ENCODE results near the gene PDX1.
"Not testable (repeated sequence)": the region's sequence is repeated elsewhere in the genome, so short reads cannot be mapped to it uniquely, and the experiment has no call there.

Gene PDX1

DNA sequence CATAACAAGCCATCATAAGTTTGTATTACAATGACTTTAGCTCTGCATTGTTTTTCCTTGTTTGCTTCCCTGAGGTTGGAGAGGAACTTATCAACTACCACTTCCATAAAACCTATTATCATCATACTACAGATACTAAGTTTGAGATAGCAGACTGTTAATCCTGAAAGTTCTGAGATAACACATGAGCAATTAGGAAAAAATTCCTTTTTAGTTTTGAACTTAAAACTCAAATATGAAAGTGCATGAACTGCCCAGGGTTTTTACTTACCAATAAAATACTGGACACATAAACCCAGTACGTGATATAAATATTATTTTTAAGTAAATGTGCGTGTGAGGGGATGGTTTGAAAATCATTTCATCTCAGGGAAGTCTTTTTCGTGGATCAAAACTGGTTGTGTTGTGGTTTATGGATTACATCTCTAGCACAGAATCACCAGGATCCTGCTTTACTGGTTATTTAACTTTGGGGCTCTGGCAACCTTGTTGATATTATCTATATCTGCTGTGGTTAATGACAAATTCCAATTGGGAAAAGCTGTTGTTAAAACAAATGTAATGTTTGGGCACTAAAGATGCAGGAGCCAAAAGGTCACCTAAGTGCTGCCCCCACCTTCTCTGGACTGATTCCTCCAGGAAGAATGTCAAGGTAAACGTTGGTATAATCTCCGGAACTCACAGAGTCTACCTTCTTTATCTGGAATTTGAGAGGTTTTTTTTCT lies 36.9 kb downstream of the PDX1 start:
- no peak for DNase-seq (ENCODE audit: low read depth)

DNA sequence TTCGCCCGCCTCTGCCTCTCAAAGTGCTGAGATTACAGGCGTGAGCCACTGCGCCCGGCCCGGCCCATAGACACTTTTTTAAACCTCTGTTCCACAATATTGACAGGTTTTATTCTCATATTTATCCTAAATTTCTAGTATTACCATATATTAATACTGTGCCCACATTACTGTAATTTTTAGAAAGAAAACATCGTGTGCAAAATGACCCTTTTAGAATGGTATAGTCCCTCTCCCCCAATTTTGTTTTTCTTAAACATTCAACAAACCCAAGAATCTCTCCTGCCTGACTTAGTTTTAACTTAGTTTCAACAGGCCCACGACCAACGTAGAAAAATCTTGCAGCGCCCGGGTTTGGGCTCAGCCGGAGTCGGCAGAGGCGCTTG lies 40.2 kb downstream of the PDX1 start:
- DNase-seq (ENCODE audit: low read depth) = no peak

DNA sequence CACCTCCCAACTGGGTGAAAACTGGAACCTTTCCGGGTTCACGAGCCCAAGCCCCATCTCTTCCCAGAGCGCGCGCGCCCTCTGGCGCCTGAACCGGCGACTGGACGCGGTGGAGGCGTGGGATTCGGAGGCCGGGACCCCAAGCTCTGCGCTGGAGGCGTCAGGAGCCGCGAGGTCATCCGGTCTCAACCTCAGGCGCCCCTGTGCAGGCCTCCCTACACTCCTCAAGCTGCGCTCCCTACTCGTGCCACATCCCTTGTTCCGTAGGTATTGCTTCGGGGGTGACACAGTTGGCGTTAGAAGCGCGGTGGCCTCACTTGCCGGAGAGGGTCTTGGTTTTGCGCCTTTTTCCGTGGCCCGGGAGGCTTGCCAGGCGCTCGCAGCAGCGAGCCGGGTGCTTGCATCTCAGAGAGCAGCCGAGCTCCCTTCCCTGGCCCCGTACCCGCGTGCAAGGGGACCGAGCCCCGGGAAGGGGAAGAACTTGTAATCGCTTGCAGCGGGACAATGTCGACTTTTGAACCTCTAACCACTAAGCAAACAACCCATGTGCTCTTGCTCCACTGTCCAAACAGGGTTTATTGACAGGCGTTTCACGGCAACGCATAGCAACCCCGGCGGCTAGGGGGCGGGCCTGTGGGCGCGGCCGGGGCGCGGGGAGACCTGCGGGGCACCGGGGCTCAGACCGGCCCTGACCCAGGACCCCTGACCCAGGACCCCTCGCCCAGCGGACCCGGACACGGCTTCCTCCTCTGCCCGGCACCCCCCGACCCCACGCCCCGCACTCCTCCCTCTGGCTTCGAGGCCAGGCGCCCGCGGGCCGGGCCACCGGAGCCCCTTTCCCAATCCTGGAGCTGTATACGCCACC lies 40.8 kb downstream of the PDX1 start:
- DNase-seq (ENCODE audit: low read depth) = no peak

DNA sequence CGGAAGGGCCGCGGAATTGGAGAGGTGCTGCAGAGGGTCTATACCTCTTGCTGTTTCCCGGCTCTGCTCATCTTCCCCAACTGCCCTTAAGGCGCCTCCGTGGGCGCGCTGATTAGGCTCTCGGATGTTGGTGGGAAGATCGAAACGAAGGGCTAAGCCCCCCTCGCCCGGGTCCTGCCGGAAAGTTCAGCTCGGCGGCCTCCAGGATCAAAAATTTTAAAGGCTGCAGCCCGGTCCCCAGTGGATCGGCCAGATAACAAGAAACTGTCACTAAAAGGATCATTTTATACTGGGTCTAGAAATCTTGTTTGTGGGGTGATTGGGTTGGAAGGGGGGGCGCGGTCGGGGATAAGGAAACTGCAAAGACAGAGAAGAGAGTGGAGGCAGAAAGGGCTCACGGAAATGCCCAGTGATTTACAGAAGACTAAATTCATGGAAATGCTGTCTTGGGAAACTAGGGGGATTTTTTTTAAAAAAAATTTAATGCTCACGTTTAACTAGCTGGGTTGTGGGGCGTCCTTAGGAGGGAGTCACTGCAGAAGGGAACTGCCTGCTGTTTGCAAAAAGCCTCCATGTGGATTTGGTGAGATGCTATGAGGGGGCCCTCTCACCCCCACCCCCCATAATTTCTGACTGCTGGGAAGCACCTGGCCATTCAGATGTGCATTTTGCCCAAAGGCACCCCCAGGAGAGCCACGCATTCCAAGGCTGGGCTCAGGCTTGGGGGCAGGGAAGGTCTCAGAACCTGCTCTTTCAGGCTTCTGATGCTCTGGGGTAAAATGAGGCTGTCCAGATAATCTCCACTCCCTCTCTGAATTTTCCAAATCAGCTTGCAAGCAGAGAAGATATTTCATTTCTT lies 41.7 kb downstream of the PDX1 start:
- DNase-seq (ENCODE audit: low read depth) = no peak

DNA sequence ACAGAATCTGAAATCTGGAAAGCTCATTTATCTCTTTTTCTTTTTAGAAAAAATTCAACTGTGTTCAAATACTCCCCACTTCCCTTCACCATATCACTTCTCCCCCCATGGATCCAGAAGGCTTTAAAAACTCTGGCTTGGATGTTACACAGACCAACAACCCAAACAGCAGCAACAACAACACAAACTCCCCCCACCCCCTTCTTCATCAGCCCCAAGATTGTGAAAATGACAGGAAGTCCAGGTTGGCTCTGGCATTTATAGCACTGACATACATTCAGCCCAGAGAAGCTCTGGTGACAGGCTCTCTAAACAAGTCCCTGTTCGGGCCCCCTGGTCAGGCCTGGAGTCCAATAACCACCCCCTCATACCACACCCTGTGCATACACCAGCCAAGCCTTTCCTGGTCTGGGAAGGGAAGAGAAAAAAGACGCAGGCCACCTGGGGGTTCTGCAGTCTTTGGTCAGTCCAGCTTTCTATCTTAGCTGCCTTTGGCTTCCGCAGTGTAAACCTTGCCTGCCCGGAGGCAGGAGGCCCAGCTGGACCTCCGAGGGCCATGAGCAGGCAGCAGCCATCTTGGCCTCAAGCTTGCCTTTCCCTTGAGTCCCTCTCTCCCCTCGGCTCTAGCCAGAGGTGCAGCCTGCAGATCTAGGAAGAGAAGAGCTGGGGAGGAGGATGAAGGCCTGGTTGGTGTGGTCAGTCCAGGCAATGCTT lies 42.5 kb downstream of the PDX1 start:
- no peak for DNase-seq (ENCODE audit: low read depth)

DNA sequence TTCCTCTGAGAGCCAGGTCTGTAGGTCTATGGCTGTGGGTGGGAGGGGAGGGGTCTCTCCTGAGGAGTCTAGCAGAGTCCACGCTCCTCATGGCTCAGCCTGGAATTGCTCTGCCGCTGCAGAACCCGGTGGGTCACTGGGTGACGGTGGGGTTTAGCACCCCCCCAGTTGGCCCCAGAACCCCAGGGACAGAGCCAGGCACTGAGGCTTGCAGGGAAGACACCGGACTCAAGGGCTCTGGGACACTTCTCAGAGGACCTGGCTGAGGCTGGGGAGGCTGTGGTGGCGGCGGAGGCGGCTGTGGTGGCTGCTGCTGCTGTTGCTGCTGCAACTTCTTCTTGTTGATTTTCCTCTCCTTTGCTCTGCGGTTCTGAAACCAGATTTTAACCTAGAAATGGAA lies 43.2 kb downstream of the PDX1 start:
- no peak for DNase-seq (ENCODE audit: low read depth)

DNA sequence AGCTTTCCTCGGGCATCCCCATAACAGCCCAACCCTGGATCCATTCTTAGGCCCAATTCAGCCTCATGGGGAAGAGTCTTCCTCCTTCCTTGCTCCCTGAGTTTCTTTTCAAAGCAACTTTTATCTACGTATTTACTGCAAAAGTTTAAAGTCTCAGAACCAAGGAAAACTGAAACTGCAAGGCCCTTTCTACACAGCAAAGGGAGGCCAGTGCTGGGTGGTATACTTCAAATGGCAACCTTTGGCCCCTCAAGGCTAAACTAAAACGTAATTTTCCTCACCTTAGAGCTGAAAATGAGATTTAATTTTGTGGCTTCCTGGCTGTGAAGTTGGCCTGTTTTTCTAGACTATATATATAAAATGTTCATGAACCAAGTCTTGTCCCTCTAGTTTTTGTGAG lies 43.7 kb downstream of the PDX1 start:
- no peak for DNase-seq (ENCODE audit: low read depth)

DNA sequence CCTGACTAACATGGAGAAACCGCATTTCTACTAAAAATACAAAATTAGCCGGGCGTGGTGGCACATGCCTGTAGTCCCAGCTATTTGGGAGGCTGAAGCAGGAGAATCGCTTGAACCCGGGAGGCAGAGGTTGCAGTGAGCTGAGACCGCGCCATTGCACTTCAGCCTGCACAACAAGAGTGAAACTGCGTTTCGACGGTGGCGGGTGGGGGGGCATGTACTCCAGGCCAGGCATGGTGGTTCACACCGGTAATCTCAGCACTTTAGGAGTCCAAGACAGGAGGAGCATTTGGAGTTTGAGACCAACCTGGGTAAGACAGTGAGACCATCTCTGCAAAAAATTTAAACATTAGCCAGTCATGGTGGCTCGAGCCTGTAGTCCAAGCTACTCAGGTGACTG lies 44.4 kb downstream of the PDX1 start:
- not testable (repeated sequence) for DNase-seq (ENCODE audit: low read depth)

DNA sequence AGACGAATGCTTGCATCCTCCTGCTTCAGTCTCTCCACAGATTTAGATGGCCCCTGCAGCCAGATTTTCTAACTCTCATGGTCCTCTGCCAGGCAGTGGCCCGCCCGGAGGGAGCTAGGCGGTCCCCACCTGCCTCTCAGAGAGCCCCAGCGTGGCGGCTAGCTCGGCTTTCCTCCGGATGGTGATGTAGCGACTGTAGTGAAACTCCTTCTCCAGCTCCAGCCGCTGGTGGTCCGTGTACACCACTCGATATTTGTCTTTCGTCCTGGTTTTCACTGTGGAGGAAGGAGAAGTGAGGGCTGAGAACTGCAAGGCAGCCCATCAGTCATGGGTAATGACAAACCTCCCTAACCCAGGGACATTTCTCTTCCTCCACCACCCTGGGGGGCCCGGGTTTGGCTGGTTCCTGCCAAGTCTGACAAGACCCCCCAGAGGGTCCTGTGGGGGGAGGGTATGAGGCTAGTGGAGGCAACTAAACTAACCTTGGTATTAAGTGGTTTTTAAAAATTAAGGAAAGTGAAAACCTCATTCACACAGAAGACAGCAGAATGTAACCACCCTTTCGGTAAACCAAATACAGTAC lies 45.0 kb downstream of the PDX1 start:
- no peak for DNase-seq (ENCODE audit: low read depth)

DNA sequence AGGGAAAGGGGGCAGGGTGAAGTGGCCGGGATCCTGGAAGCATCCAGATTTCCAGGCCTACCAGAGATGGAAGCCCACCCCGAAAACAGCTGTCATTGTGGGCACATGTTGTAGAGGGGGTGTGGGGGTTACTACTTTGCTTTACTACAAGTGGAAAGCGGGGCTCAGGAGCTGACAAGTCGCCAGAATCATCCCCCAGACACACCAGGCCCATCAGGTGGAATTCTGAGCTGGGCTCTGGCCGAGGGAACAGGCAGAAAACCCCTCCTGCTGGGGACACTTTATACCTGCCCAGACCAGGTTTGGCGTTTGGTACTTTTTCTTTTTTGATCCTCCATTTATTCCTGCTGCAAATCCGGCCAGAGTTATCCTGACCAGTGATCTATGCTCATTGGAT lies 45.5 kb downstream of the PDX1 start:
- DNase-seq (ENCODE audit: low read depth) = no peak

DNA sequence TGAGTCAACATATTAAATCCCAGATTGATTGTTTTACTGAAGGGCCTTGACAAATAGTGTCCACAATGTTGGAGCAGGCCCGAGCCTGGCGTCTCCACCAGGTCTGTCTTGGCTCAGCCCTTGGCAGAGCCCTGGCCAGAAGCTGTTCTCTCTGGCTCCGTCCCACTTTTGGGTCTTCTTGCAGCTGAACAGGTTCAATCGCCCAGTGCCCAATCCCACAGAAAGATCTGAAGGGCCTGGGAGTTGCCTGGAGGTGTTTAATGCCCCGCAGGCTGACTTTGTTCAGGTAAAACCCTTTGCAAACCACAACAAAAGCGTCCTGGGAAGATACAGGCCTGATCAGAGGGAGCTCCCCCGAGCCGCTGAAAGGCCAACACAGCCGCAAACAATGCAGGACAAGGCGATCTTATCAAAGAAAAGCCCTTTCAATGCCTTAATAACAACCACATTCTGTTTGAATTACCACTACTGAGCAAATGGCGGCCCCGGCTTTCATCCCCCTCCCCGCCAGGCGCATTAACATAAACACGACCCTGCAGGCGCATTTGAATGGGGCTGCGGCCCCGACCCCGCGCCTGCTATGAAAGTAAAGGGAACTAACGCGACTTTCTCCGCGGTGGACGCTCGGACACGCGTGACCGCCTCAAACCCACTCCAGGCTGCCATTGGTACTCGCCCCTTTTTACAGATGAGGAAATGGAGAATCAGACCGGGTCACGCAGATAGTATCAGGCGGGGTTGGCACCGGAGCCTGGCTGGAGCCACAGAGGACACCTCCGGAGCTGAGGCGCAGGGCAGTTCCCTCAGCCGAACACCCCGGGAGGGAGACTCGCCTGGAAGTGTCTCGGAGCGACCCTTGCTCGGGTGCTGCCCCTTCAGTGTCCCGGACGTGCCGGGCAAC lies 46.2 kb downstream of the PDX1 start:
- DNase-seq (ENCODE audit: low read depth) = no peak

DNA sequence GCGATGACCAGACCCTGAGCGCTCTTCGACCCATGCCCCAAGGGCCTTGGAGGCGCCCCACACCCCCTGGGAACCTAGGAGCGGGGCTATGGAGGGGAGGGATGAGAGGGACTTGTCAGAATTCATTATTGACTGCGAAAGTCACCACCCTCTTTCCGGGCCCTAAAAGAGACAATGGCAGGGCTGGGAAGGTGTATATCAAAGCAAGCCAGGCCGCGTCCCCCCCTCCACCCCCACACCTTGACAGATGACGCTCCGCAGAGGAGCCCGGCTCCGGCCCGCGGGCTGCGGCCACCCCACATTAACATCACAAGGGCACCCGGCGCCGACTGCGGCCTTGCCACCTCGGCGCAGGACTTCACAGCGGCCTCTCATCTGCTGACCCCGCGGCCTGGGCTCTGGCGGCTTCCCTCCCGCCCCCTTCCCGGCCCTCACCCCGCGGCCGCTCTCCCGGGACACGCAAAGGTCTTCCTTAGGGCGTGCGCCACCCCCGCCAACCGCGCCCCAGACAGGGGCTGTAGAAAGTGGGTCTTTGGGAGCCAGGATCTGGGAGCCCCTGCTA lies 46.9 kb downstream of the PDX1 start:
- no peak for DNase-seq (ENCODE audit: low read depth)

DNA sequence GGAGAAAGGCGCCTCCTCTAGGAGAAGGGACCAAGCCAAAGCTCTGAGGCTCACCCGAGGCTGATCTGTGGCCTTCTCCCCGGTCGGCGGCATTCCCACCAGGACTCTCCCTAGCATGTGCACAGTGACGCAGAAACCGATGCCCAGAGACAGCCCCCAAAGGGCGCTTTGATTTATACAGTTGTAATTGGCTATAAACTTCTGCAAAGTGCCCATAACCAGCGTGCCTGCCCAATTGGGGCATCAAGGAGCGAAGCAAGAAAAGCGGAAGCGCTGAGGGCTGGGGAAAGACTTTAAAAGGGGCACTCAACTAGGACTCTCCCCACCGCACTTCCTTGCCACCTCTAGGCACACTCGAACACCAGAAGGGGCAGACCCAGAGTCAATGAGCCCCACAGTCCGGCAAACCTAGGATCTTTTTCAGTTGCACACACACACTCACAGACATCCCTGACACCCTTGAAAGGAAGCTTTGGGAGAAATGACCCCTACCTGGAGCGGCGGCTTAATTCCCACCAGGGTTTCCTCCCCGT lies 47.5 kb downstream of the PDX1 start:
- no peak for DNase-seq (ENCODE audit: low read depth)

DNA sequence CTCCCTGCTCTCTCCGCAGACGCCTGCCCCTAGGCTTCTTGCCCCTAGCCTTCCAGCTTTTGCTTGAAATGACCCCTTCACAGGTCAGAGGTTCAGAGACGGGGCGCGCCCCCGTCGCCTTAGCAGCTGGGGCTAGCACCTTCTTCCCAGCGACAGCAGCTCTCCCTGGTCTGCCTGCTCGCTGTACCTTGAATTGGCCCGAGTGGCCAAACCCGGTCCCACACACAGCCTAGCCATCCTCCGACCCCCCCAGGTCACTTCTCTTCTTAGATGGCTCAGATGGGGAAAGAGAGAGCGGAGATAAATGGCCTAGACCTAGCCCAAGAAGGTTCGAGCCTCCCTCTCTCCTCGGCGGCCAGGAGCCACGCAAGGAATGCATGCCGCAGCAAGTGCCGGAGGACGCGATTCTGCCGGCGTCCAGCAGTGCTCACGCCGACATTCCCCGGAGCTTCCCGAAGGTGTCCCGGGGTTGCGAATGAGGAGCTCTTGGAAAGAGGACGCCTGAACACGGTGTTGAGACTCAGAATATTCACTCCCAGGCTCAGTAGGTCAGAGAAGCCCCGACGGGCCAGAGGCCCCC lies 48.0 kb downstream of the PDX1 start:
- DNase-seq (ENCODE audit: low read depth) = no peak

DNA sequence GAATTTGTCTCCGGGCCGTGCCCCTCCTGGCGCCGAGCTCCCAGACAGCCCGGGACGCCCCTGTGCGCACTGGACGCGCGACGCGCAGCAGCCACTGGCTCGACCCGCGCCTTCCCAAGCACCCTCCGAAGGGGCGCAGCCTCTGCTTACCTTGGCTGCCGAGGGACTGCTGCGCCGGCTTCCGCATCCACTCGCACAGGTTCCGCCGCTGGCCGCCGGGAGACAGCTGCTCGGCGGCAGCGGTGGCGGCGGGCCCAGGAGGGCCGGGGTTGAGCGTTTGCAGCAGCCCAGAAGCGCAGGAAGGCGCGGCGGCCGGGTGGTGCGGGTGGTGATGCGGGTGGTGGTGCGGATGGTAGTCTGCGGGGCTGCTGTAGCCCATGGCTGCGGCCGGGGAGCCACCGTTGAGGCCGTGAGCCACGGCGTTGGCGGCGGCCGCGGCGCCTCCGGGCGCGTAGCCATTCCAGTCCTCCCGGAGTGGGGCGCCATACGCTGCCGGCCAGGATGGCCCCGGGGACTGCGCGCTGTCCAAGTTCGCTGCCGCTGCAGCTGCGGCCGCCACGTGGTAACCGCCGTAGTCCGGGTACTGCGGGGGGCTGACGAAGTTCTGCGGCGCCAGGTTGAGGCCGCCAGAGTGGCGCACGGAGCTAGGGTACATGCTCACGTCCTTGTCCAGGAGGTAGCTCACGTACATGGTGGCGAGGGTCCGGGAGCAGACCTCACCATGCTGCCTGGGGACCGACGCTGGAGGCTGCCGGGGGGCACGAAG lies 48.7 kb downstream of the PDX1 start:
- no peak for DNase-seq (ENCODE audit: low read depth)

DNA sequence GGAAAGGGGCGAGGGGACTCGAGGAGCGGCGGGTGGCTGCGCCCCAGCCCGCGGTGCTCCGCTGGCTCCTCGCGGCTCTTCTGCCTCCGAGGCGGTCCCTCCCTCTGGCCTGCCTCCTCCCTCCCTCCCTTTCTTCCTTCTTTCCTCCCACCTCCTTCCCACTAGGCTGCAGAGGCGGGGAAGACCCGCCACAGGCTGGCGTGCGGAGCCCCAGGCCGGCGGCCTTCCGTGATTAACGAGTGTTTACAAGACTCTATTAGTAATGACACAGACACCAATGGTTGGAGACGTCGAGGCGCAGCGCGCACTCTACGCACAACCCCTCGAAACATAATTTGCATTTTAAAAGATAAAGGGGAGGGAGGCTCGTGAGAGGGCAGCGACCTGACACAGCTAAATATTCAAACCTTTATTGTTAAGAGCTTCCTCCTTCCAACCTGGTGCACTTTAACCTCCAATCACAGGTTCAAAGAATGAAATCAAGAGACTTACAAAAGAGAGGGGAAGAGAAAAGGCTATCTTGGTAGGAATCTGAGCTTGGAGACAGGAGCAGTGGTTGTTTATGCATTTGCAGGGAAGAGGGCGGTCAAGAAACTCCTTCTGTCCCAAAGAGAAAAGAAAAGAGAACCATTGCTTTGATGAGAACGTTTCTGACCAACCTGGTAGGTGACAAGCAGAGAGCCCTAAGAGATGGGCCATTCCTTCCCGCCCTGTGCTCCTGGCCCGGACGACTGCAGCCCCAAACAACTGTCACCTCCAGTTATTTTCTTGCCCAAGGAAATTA lies 49.5 kb downstream of the PDX1 start, which contains the start of gene CDX2:
CDX2 (minus strand) TSS at position 234 of the 784 bp plus-strand sequence. CDS start 309 bp downstream, outside the sequence.
- no peak for DNase-seq (ENCODE audit: low read depth)

DNA sequence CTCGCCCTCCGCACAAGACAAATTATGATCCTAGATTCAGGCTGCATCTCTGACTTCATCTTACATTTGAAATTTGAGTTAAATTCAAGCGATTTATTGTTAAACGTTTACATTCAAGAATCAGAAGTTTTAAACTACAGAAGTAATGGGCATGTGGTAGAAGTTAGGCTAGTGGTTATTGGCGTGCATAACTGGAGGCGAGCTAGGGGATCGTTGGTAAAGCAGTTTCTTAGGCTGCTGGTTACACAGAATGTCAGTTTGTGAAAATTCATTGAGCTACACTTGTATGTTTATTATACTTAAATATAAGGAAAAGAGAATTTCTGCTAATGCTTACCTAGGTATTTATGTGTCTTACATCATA lies 50.0 kb downstream of the PDX1 start:
- no peak for DNase-seq (ENCODE audit: low read depth)
